ENCODE data around the gene UBE2O. TPM values are rescaled to one million over a fixed set of nuclear protein-coding genes. Genes with fewer than 3 reads are reported as not detected.

UBE2O gene
- total RNA-seq, 3 donors from 2014 or later (not counting 1 experiment from before 2014, with no cell fraction given): 34.9 to 40.2 (median 37.7) TPM

DNA sequence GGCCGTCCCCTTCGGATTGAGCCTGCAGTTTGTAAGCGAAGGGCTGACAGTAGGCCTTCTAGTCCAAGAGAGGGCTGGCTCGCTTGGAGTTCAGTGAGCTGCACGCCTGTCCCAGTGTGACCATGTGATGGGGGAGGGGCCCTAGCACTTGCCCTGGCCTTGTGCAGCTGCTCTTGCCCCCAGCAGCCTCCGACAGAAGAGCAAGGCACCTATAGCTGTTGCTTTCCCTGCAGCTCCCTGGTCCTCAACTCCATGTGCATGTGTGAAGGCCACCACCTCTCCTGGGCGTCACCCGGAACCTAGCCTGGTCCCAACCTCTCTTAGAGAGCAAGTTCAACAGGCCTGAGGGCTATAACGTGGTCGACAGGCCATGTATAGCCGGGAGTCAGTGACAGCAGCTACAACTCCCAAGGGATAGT is 62.9 kb downstream of the UBE2O start:
- H3K4me1 Mint-ChIP-seq: peaks cover 0 to 11% of the 10 kb centered on the region in 2 donors
- no peaks in the 10 kb centered on the region for H3K9me3 ChIP-seq (ENCODE audit: control insufficient read depth, insufficient read depth, low read length)
- peaks cover 2% of the 10 kb centered on the region for H3K27me3 ChIP-seq (ENCODE audit: control insufficient read depth, insufficient read depth, low read length)
- H3K27ac Mint-ChIP-seq: no peak overlapping the region
- no peak overlapping the region for H3K4me3 Mint-ChIP-seq
- 94% methylated on average over 11 of the region's 11 CpGs for WGBS (ENCODE audit: insufficient coverage)
- no peak for ATAC-seq
- no peak overlapping the region for H3K4me3 ChIP-seq (ENCODE audit: low read length)
- H3K4me1 ChIP-seq (ENCODE audit: control insufficient read depth, insufficient read depth, low read length): peaks cover 18% of the 10 kb centered on the region
- DNase-seq: no peak
- no peaks in the 10 kb centered on the region for H3K27me3 Mint-ChIP-seq (ENCODE audit: low read depth in 2 of 2)
- H3K36me3 ChIP-seq (ENCODE audit: control insufficient read depth, insufficient read depth, low read length): peaks cover 2% of the 10 kb centered on the region
- no peak overlapping the region for H3K27ac ChIP-seq (ENCODE audit: low read length)
- TF ChIP-seq, protein P1, sequence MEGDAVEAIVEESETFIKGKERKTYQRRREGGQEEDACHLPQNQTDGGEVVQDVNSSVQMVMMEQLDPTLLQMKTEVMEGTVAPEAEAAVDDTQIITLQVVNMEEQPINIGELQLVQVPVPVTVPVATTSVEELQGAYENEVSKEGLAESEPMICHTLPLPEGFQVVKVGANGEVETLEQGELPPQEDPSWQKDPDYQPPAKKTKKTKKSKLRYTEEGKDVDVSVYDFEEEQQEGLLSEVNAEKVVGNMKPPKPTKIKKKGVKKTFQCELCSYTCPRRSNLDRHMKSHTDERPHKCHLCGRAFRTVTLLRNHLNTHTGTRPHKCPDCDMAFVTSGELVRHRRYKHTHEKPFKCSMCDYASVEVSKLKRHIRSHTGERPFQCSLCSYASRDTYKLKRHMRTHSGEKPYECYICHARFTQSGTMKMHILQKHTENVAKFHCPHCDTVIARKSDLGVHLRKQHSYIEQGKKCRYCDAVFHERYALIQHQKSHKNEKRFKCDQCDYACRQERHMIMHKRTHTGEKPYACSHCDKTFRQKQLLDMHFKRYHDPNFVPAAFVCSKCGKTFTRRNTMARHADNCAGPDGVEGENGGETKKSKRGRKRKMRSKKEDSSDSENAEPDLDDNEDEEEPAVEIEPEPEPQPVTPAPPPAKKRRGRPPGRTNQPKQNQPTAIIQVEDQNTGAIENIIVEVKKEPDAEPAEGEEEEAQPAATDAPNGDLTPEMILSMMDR (IDR thresholded peaks at IDR 0.05): no peak
- intact Hi-C loops (cut with micrococcal nuclease): no loop called here
- H3K9me3 Mint-ChIP-seq: no peaks in the 10 kb centered on the region
- no peaks in the 10 kb centered on the region for H3K36me3 Mint-ChIP-seq

DNA sequence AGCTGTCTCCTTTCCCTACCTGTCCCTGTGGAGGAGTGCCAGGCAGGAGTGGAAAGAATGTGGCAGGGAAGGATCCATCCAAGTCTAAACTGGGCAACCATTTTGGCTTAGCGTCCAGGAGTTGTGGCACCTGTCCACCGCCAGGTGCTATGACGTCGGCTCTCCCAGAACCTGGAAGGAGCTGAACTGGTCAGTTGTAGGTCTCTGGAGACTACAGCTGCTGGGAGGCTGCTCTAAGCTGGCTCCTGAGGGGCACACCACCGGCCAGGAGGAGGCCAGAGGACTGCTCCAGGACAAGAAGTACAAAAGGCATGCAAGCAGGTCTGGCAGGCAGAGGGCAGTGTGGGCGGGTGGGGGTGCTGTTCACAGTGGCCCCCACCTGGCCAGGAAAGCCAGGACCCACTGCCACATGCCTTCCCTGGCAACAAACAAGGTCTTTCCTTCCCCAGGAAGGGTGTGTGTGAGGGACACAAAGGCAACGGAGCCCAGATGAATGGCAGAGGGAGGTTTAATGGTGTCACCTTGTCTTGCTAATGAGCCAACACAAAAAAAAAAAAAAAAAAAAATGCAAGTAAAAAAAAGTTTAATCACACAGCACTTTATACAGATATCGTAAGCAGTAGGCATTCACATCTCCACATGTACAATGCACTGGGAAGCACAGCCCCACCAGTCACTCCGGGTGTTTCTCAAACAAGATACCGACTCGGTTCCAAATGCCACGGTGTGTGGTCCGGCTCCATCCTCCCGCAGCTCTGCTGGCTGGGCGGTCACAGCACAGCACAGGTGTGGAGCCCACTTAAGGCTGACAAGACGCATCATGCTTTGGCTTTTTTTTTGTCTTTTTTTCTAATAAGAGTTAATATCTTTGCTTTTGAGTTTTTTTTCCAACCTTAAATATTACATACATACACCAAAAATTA is 63.7 kb downstream of the UBE2O start:
- peaks cover 20% of the 10 kb centered on the region for H3K4me1 ChIP-seq (ENCODE audit: control insufficient read depth, insufficient read depth, low read length)
- TF ChIP-seq, protein P1 (IDR thresholded peaks at IDR 0.05): no peak
- ATAC-seq: no peak

DNA sequence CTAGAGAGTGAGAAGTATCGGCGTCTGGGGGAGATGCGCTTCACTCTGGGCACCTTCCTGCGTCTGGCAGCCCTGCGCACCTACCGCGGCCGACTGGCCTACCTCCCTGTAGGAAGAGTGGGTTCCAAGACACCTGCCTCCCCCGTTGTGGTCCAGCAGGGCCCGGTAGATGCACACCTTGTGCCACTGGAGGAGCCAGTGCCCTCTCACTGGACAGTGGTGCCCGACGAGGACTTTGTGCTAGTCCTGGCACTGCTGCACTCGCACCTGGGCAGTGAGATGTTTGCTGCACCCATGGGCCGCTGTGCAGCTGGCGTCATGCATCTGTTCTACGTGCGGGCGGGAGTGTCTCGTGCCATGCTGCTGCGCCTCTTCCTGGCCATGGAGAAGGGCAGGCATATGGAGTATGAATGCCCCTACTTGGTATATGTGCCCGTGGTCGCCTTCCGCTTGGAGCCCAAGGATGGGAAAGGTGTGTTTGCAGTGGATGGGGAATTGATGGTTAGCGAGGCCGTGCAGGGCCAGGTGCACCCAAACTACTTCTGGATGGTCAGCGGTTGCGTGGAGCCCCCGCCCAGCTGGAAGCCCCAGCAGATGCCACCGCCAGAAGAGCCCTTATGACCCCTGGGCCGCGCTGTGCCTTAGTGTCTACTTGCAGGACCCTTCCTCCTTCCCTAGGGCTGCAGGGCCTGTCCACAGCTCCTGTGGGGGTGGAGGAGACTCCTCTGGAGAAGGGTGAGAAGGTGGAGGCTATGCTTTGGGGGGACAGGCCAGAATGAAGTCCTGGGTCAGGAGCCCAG is 65.8 kb downstream of the UBE2O start:
- H3K4me1 ChIP-seq (ENCODE audit: control insufficient read depth, insufficient read depth, low read length): peaks cover 35% of the 10 kb centered on the region
- WGBS (ENCODE audit: insufficient coverage): 95% methylated on average over 31 of the region's 31 CpGs
- H3K9me3 ChIP-seq (ENCODE audit: control insufficient read depth, insufficient read depth, low read length): no peaks in the 10 kb centered on the region
- no peak overlapping the region for H3K27ac ChIP-seq (ENCODE audit: low read length)
- H3K36me3 ChIP-seq (ENCODE audit: control insufficient read depth, insufficient read depth, low read length): no peaks in the 10 kb centered on the region
- no peak for ATAC-seq
- no peak overlapping the region for H3K4me3 ChIP-seq (ENCODE audit: low read length)
- H3K27me3 Mint-ChIP-seq (ENCODE audit: low read depth in 2 of 2): no peaks in the 10 kb centered on the region
- DNase-seq: no peak
- intact Hi-C loops (cut with micrococcal nuclease): no loop called here
- H3K4me1 Mint-ChIP-seq: peaks cover 5 to 17% of the 10 kb centered on the region in 2 donors
- TF ChIP-seq, protein P1 (IDR thresholded peaks at IDR 0.05): no peak
- H3K27ac Mint-ChIP-seq: no peak overlapping the region
- no peaks in the 10 kb centered on the region for H3K36me3 Mint-ChIP-seq
- peaks cover 5% of the 10 kb centered on the region for H3K27me3 ChIP-seq (ENCODE audit: control insufficient read depth, insufficient read depth, low read length)
- H3K9me3 Mint-ChIP-seq: no peaks in the 10 kb centered on the region
- no peak overlapping the region for H3K4me3 Mint-ChIP-seq

More for the DNA sequence above, 63.7 kb downstream of the UBE2O start:
- Mint-ChIP-seq H3K27me3 (ENCODE audit: low read depth in 2 of 2) (no peaks in the 10 kb centered on the region), H3K9me3 (no peaks in the 10 kb centered on the region), H3K36me3 (no peaks in the 10 kb centered on the region), H3K4me3 (no peak overlapping the region), H3K27ac (no peak overlapping the region), H3K4me1 (peaks cover 0 to 11% of the 10 kb centered on the region in 2 donors)
- intact Hi-C loops (cut with micrococcal nuclease): no loop called here
- DNase-seq: no peak
- no peak overlapping the region for H3K4me3 ChIP-seq (ENCODE audit: low read length)
- peaks cover 2% of the 10 kb centered on the region for H3K36me3 ChIP-seq (ENCODE audit: control insufficient read depth, insufficient read depth, low read length)
- no peak overlapping the region for H3K27ac ChIP-seq (ENCODE audit: low read length)
- WGBS (ENCODE audit: insufficient coverage): 98% methylated on average over 16 of the region's 16 CpGs
- H3K27me3 ChIP-seq (ENCODE audit: control insufficient read depth, insufficient read depth, low read length): peaks cover 3% of the 10 kb centered on the region
- no peaks in the 10 kb centered on the region for H3K9me3 ChIP-seq (ENCODE audit: control insufficient read depth, insufficient read depth, low read length)

Measured in natural killer cell (primary cell).